Ishikawa (cell line): ENCODE data around the gene TRIM71.

Experiments used
- CREB1 ChIP-seq: IDR thresholded peaks from 2 replicates; pipeline ENCODE4 v1.6.1; 2012; ENCODE audit warnings: low read depth
- EP300 ChIP-seq: IDR thresholded peaks from 2 replicates; pipeline ENCODE4 v1.6.1; 2012; ENCODE audit warnings: borderline replicate concordance
- FOXM1 ChIP-seq: IDR thresholded peaks from 2 replicates; pipeline ENCODE4 v1.6.1; 2012; ENCODE audit warnings: low read depth, borderline replicate concordance
- RAD21 ChIP-seq: IDR thresholded peaks from 2 replicates; pipeline ENCODE4 v1.6.1; 2012; ENCODE audit warnings: low read depth
- TAF1 ChIP-seq: IDR thresholded peaks from 2 replicates; pipeline ENCODE4 v1.6.1; 2012; ENCODE audit warnings: low read depth, mild to moderate bottlenecking
- YY1 ChIP-seq: IDR thresholded peaks from 2 replicates; pipeline ENCODE4 v1.6.1; 2012; ENCODE audit warnings: low read depth
- TF ChIP-seq, protein P1 (sequence below): IDR thresholded peaks from 2 replicates; pipeline ENCODE4 v1.6.1; 2012; ENCODE audit warnings: low read depth, mild to moderate bottlenecking
- TF ChIP-seq, protein P2 (sequence below): IDR thresholded peaks from 2 replicates; pipeline ENCODE4 v1.6.1; 2012

DNA sequence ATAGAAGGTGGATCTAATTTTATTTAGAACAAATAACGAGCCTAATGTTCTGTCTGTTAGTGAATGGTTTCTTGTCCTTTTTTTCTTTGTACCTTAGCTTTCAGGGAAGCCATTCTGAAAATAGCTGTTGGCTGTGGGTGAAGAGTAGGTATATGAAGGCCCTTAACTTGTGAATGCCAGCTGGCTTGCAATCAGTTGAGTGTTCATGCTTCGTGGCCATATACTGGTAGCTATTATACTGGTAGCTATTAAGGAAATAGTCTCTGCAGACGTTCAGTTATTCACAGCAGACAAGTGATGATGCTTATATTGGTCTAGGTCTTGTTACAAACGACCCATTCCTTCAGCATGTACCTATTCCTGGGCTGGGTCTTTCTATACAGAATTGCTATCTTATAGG is 18.8 kb downstream of the TRIM71 start:
- TF ChIP-seq FOXM1 = no peak
- no peak for TF ChIP-seq CREB1
- TF ChIP-seq, protein P1, sequence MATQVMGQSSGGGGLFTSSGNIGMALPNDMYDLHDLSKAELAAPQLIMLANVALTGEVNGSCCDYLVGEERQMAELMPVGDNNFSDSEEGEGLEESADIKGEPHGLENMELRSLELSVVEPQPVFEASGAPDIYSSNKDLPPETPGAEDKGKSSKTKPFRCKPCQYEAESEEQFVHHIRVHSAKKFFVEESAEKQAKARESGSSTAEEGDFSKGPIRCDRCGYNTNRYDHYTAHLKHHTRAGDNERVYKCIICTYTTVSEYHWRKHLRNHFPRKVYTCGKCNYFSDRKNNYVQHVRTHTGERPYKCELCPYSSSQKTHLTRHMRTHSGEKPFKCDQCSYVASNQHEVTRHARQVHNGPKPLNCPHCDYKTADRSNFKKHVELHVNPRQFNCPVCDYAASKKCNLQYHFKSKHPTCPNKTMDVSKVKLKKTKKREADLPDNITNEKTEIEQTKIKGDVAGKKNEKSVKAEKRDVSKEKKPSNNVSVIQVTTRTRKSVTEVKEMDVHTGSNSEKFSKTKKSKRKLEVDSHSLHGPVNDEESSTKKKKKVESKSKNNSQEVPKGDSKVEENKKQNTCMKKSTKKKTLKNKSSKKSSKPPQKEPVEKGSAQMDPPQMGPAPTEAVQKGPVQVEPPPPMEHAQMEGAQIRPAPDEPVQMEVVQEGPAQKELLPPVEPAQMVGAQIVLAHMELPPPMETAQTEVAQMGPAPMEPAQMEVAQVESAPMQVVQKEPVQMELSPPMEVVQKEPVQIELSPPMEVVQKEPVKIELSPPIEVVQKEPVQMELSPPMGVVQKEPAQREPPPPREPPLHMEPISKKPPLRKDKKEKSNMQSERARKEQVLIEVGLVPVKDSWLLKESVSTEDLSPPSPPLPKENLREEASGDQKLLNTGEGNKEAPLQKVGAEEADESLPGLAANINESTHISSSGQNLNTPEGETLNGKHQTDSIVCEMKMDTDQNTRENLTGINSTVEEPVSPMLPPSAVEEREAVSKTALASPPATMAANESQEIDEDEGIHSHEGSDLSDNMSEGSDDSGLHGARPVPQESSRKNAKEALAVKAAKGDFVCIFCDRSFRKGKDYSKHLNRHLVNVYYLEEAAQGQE = no peak
- TF ChIP-seq EP300 = no peak
- TF ChIP-seq, protein P2, sequence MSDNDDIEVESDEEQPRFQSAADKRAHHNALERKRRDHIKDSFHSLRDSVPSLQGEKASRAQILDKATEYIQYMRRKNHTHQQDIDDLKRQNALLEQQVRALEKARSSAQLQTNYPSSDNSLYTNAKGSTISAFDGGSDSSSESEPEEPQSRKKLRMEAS = no peak
- TF ChIP-seq RAD21 = no peak
- TF ChIP-seq TAF1 = no peak
- TF ChIP-seq YY1 = no peak
